ENCODE data around the gene COL17A1.

The COL17A1 gene

DNA sequence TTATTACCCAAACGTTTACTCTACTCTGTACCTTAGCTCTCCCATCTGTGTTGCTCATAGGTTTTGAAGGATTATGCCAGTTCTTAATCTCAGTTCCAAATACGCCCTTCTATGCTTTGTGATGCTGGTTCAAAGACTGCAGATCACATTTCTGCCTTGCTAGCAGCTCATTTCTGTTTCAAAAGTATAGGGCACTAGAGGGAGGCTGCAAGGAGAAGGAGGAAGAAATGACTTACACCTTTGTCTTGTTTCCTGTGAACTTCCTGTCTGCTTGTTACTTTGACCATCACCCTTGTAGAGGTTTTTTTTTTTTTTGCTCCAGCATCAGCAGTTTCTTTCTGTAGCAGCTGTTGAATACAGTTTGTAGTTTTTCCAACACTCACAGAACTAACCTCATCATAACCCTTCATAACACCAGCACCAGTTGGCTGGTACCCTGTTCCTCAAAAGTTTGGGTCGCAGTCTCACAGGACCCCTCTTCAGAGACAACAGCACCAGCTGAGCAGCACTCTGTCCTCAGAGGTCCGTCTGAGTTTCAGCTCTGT is 102.2 kb downstream of the COL17A1 start:
- DNase-seq = no peak

DNA sequence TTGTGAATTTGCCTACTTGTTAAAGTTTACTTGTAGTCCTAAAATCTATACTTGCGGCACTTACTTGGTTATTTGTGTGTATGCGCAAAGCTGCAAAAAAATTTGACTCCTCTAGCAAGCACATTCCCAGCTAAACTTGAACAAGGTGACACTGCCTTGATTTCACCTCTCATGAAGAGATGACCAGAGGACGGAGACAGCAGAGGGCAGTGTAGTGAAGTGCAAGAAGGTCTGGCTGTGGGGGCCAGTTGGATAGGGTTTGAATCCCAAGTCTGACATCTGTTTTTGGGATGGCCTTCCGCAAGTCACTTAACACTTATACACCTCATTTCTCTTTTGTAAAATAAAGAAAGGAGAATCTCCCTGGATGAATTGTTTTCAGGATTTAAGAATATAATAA is 103.0 kb downstream of the COL17A1 start:
- no peak for DNase-seq

Data from NCI-H2171 treated with DMSO at 0.1 percent for 48 hours (cell line).